Measurements from ENCODE around the gene CYFIP1. TPM values are rescaled to one million over a fixed set of nuclear protein-coding genes. Genes with fewer than 3 reads are reported as not detected.
A peak's percentile ranks its signal among the peaks of the same experiment; 100 is the strongest.

CYFIP1 gene
- total and polyA plus RNA-seq, 9 of the 15 experiments (the other 6 are each of a cell fraction or from before 2014, with no cell fraction given) = 3.8 to 59.8 (median 28.3) TPM

DNA sequence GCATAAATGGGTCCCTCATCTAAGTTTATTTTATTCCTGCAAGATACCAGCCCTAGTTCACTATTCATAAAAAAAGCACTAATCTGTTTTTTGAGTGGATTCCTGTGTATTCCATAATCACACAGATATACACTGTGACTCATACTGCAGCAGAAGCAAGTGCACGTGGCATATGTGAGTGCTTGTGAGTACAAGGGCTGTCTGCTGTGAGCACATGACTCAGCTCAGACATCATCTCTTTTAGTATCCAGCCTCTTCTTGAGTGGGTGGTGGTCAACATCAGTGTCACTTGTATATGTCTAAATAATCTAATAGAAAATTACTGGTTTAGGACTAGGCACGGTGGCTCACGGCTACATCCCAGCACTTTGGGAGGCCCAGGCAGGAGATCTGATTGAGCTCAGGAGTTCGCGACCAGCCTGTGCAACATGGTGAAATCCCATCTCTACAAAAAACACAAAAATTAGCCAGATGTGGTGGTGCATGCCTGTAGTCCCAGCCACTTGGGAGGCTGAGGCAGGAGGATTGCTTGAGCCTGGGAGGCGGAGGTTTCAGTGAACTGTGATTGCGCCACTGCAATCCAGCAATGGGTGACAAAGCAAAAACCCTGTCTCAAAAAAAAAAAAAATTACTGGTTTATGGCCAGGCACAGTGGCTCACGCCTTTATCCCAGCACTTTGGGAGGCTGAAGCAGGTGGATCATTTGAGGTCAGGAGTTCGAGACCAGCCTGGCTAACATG, 91.9 kb downstream of the CYFIP1 start (continued):
- TF ChIP-seq, protein P1, sequence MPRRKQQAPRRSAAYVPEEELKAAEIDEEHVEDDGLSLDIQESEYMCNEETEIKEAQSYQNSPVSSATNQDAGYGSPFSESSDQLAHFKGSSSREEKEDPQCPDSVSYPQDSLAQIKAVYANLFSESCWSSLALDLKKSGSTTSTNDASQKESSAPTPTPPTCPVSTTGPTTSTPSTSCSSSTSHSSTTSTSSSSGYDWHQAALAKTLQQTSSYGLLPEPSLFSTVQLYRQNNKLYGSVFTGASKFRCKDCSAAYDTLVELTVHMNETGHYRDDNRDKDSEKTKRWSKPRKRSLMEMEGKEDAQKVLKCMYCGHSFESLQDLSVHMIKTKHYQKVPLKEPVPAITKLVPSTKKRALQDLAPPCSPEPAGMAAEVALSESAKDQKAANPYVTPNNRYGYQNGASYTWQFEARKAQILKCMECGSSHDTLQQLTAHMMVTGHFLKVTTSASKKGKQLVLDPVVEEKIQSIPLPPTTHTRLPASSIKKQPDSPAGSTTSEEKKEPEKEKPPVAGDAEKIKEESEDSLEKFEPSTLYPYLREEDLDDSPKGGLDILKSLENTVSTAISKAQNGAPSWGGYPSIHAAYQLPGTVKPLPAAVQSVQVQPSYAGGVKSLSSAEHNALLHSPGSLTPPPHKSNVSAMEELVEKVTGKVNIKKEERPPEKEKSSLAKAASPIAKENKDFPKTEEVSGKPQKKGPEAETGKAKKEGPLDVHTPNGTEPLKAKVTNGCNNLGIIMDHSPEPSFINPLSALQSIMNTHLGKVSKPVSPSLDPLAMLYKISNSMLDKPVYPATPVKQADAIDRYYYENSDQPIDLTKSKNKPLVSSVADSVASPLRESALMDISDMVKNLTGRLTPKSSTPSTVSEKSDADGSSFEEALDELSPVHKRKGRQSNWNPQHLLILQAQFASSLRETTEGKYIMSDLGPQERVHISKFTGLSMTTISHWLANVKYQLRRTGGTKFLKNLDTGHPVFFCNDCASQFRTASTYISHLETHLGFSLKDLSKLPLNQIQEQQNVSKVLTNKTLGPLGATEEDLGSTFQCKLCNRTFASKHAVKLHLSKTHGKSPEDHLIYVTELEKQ (CRISPR knock-in tag; IDR thresholded peaks at IDR 0.05) = no peak
- TF ChIP-seq, protein P2, sequence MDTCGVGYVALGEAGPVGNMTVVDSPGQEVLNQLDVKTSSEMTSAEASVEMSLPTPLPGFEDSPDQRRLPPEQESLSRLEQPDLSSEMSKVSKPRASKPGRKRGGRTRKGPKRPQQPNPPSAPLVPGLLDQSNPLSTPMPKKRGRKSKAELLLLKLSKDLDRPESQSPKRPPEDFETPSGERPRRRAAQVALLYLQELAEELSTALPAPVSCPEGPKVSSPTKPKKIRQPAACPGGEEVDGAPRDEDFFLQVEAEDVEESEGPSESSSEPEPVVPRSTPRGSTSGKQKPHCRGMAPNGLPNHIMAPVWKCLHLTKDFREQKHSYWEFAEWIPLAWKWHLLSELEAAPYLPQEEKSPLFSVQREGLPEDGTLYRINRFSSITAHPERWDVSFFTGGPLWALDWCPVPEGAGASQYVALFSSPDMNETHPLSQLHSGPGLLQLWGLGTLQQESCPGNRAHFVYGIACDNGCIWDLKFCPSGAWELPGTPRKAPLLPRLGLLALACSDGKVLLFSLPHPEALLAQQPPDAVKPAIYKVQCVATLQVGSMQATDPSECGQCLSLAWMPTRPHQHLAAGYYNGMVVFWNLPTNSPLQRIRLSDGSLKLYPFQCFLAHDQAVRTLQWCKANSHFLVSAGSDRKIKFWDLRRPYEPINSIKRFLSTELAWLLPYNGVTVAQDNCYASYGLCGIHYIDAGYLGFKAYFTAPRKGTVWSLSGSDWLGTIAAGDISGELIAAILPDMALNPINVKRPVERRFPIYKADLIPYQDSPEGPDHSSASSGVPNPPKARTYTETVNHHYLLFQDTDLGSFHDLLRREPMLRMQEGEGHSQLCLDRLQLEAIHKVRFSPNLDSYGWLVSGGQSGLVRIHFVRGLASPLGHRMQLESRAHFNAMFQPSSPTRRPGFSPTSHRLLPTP (IDR thresholded peaks at IDR 0.05; ENCODE audit: borderline replicate concordance, extremely low read depth, insufficient read length) = no peak
- TF ChIP-seq OTX1 (CRISPR knock-in tag; IDR thresholded peaks at IDR 0.05) (no peak), POLR2H (tag; IDR thresholded peaks at IDR 0.05; ENCODE audit: low read depth) (no peak), EWSR1 (IDR thresholded peaks at IDR 0.05; ENCODE audit: borderline replicate concordance, low read depth, partially characterized antibody) (no peak), POLR2AphosphoS2 (IDR thresholded peaks at IDR 0.05; ENCODE audit: low read length) (no peak), ADNP (tag; IDR thresholded peaks at IDR 0.05) (peak; percentile 58; the same call in 1 of the 2 replicates), RBM25 (IDR thresholded peaks at IDR 0.05; ENCODE audit: low read depth, low read length, severe bottlenecking) (no peak), NFE2 (IDR thresholded peaks at IDR 0.05; ENCODE audit: low read depth) (peak; percentile 50), ZC3H11A (IDR thresholded peaks at IDR 0.05; ENCODE audit: low read depth, low read length) (no peak), DIDO1 (tag; IDR thresholded peaks at IDR 0.05; ENCODE audit: low read depth) (no peak), PHF21A (IDR thresholded peaks at IDR 0.05; ENCODE audit: borderline replicate concordance, low read depth) (no peak), ZNF212 (CRISPR knock-in tag; IDR thresholded peaks at IDR 0.05) (no peak), ZNF239 (CRISPR knock-in tag; IDR thresholded peaks at IDR 0.05) (no peak), ZNF217 (CRISPR knock-in tag; IDR thresholded peaks at IDR 0.05) (no peak), FOXA1 (IDR thresholded peaks at IDR 0.05; ENCODE audit: borderline replicate concordance) (no peak), CHD1 (IDR thresholded peaks at IDR 0.05; ENCODE audit: low read length) (no peak)
- TF ChIP-seq, protein P3, sequence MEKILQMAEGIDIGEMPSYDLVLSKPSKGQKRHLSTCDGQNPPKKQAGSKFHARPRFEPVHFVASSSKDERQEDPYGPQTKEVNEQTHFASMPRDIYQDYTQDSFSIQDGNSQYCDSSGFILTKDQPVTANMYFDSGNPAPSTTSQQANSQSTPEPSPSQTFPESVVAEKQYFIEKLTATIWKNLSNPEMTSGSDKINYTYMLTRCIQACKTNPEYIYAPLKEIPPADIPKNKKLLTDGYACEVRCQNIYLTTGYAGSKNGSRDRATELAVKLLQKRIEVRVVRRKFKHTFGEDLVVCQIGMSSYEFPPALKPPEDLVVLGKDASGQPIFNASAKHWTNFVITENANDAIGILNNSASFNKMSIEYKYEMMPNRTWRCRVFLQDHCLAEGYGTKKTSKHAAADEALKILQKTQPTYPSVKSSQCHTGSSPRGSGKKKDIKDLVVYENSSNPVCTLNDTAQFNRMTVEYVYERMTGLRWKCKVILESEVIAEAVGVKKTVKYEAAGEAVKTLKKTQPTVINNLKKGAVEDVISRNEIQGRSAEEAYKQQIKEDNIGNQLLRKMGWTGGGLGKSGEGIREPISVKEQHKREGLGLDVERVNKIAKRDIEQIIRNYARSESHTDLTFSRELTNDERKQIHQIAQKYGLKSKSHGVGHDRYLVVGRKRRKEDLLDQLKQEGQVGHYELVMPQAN (IDR thresholded peaks at IDR 0.05; ENCODE audit: borderline replicate concordance) = no peak
- TF ChIP-seq, protein P4, sequence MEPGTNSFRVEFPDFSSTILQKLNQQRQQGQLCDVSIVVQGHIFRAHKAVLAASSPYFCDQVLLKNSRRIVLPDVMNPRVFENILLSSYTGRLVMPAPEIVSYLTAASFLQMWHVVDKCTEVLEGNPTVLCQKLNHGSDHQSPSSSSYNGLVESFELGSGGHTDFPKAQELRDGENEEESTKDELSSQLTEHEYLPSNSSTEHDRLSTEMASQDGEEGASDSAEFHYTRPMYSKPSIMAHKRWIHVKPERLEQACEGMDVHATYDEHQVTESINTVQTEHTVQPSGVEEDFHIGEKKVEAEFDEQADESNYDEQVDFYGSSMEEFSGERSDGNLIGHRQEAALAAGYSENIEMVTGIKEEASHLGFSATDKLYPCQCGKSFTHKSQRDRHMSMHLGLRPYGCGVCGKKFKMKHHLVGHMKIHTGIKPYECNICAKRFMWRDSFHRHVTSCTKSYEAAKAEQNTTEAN (CRISPR knock-in tag; IDR thresholded peaks at IDR 0.05) = no peak

Measured in K562 (cell line).